Activated CD8-positive, alpha-beta T cell treated with anti-CD3 and anti-CD28 coated beads, Interleukin-2, amount 10 ng/mL, durations not matched to agents 7 days and 5 days (primary cell): ENCODE data around the gene RBM5. TPM values are rescaled to one million over a fixed set of nuclear protein-coding genes. Genes with fewer than 3 reads are reported as not detected.

Source experiments
- ATAC-seq: fragments of 150-1000 bp; cut with Tn5 transposase; one replicate; pipeline ENCODE4 v1.10.0; 2021; ENCODE audit warnings: moderate library complexity
- CTCF ChIA-PET: fragments of 350-600 bp; sonication (Branson Sonifier 250); formaldehyde crosslinking; loops from one replicate; lab custom pipeline; 2021; ENCODE audit warnings: antibody characterized with exemption; lab: Charles Lee
- POLR2A ChIA-PET: fragments of 350-600 bp; sonication (Branson Sonifier 250); formaldehyde crosslinking; loops from one replicate; lab custom pipeline; 2021; ENCODE audit warnings: antibody characterized with exemption; lab: Charles Lee
- DNase-seq: peaks from one replicate; pipeline ENCODE4 v3.0.0-alpha.2; 2020
- H3K27ac Mint-ChIP-seq: one replicate; pipeline ENCODE4 v1.8.0; 2021; ENCODE audit warnings: mild to moderate bottlenecking, mixed read lengths
- H3K27me3 Mint-ChIP-seq: one replicate; pipeline ENCODE4 v1.8.0; 2021; ENCODE audit warnings: low read depth, mixed read lengths
- H3K36me3 Mint-ChIP-seq: one replicate; pipeline ENCODE4 v1.8.0; 2021; ENCODE audit warnings: low read depth, mixed read lengths
- H3K4me1 Mint-ChIP-seq: one replicate; pipeline ENCODE4 v1.8.0; 2021; ENCODE audit warnings: low read depth, mixed read lengths
- H3K4me3 Mint-ChIP-seq: one replicate; pipeline ENCODE4 v1.8.0; 2021; ENCODE audit warnings: mild to moderate bottlenecking, mixed read lengths
- H3K9me3 Mint-ChIP-seq: one replicate; pipeline ENCODE4 v1.8.0; 2022; ENCODE audit warnings: mixed read lengths; ENCODE audit not compliant: insufficient read depth
- total RNA-seq, 2 experiments: library from RNA; stranded (reverse); gene quantifications; one replicate each; pipeline ENCODE4 v1.2.3, GENCODE V29; 2021

Gene RBM5
- total RNA-seq, 2 experiments from 2014 or later: 180 to 185 TPM

DNA sequence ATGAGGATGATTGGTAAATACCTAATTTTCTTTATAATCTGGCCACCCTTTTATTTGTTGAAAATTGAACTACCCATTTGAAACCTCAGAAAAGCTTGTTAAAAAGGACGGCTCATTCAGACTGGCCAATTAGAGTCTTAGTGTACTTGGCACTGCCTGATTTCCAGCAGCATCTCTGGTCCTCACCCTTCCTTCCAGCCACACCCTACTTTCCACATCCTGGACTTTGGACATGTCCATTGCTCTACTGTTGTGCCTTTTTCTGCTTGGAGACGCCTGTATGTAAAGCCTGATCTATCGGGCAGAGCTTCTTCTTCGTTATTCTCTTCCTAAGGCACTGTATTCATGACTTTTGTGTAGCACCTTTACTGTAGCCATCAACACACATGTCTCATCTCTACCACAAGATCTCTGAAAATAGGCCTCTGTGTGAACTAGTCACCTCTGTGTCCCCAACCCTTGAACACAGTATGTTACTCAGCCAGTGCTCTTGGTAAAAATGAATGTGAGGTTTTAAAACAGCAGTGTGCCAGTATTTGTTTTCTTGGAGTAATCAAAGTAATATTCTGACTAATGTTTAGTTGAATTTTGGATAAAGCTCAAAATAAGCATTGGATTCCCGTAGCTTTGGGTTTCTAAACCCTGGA lies 6.8 kb downstream of the RBM5 start:
- H3K27ac Mint-ChIP-seq: no peak overlapping the region
- H3K36me3 Mint-ChIP-seq: peaks cover 76% of the 10 kb centered on the region
- POLR2A ChIA-PET: interaction anchor here (1.0 to 1.2 kb wide), 4 partner anchors 10 to 25 kb away, joined by 3 to 4 read pairs (median 4); no protein-coding TSS in a partner anchor
- H3K27me3 Mint-ChIP-seq: no peaks in the 10 kb centered on the region
- H3K4me1 Mint-ChIP-seq: peaks cover 19% of the 10 kb centered on the region
- ATAC-seq: no peak
- DNase-seq: no peak
- CTCF ChIA-PET: interaction anchor here (1.0 kb wide), 1 partner anchor 26 kb away, joined by 3 read pairs; no protein-coding TSS in a partner anchor
- H3K4me3 Mint-ChIP-seq: no peak overlapping the region
- H3K9me3 Mint-ChIP-seq: no peaks in the 10 kb centered on the region

GRCh38 chr3:50100386-50100785 lies 11.7 kb downstream of the RBM5 start:
- no peak for DNase-seq
- H3K36me3 Mint-ChIP-seq: peaks cover 87% of the 10 kb centered on the region
- peaks cover 13% of the 10 kb centered on the region for H3K4me1 Mint-ChIP-seq
- no peak for ATAC-seq
- H3K27ac Mint-ChIP-seq: no peak overlapping the region
- H3K9me3 Mint-ChIP-seq: no peaks in the 10 kb centered on the region
- ChIA-PET CTCF (interaction anchor here (1.3 kb wide), 1 partner anchor 126 kb away, joined by 3 read pairs; no protein-coding TSS in a partner anchor), POLR2A (interaction anchor here (0.7 to 1.7 kb wide), 3 partner anchors 12 to 1677 kb away, joined by 3 to 4 read pairs (median 3); no protein-coding TSS in a partner anchor)
- no peaks in the 10 kb centered on the region for H3K27me3 Mint-ChIP-seq
- H3K4me3 Mint-ChIP-seq: no peak overlapping the region

DNA sequence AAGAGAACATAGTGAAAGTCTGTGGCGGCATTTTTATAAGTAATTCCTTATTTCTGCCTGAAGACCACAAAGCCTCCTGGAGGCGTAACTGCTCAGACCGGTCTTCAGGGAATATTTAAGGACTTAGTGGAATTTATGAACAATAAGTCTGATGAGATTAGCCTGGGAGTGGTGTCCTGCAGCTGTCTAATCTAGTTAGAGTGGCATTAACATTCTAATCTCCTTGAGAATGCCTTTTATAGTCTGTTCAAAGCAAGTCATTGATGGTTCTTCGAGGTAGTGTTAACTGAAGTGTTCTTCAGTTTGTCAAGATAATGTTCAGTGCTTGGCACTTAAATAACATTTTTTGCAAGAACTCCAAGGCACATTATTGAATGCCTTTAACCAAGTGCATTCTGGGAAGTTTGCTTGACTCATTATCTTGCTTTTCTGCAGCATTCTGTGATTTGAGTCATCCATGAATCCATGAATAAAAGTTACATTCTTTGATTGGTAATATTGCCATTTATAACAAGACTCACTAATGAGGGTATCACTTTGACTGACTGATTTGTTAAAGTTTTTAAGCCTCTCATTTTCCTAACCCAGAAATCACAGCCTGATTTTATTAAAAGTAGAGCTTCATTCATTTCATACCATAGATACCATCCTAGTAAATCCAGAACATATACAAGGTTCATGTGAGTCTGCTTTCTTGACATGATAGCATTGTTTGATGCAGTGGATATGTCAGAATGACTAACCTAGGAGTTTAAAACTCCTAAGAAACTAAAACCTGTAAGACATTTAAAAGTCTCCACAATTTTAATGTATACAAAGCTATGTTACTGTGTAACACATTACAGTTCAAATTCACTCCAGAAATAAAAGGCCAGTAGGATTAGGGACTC lies 12.5 kb downstream of the RBM5 start:
- ChIA-PET CTCF (interaction anchor here (1.0 to 1.3 kb wide), 2 partner anchors 11 to 125 kb away, joined by 3 read pairs; no protein-coding TSS in a partner anchor), POLR2A (interaction anchor here (0.7 to 1.7 kb wide), 3 partner anchors 11 to 1676 kb away, joined by 3 to 4 read pairs (median 3); no protein-coding TSS in a partner anchor)
- no peaks in the 10 kb centered on the region for H3K9me3 Mint-ChIP-seq
- H3K4me3 Mint-ChIP-seq: no peak overlapping the region
- DNase-seq (no peak), ATAC-seq (no peak)
- H3K36me3 Mint-ChIP-seq: peaks cover 82% of the 10 kb centered on the region
- H3K27me3 Mint-ChIP-seq: no peaks in the 10 kb centered on the region
- H3K27ac Mint-ChIP-seq: no peak overlapping the region
- peaks cover 11% of the 10 kb centered on the region for H3K4me1 Mint-ChIP-seq

- peaks cover 12% of the 10 kb centered on the region for H3K4me1 Mint-ChIP-seq
- H3K9me3 Mint-ChIP-seq: no peaks in the 10 kb centered on the region
- H3K36me3 Mint-ChIP-seq: peaks cover 84% of the 10 kb centered on the region
- no peaks in the 10 kb centered on the region for H3K27me3 Mint-ChIP-seq
- ATAC-seq: no peak
- no peak for DNase-seq
- POLR2A ChIA-PET: interaction anchor here (0.7 kb wide), 1 partner anchor 686 kb away, joined by 3 read pairs; no protein-coding TSS in a partner anchor
- no peak overlapping the region for H3K4me3 Mint-ChIP-seq
- CTCF ChIA-PET: interaction anchor here (1.5 kb wide), 1 partner anchor 92 kb away, joined by 4 read pairs; no protein-coding TSS in a partner anchor
- H3K27ac Mint-ChIP-seq: no peak overlapping the region
Observed at GRCh38 chr3:50102558-50102957, 13.8 kb downstream of the RBM5 start.

DNA sequence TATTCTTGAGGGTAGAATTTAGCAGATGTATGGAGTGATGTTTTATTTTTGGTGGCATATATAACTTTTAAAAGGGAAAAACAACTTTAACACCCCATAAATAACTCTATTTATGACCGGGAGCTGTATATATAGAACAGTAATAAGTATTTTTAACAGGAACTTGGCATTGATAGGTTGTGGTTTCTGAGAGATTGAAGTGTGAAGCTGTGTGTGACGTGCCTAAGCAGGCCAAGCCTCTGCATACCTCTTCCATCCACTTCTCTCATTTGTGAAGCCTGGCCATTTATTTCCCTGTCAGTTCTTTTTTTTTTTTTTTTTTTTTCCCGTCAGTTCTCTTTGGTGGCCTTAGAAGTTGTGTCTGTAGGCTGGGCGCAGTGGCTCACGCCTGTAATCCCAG lies 23.0 kb downstream of the RBM5 start:
- CTCF ChIA-PET: no interaction called here
- Mint-ChIP-seq H3K4me3 (no peak overlapping the region), H3K9me3 (no peaks in the 10 kb centered on the region), H3K27me3 (no peaks in the 10 kb centered on the region), H3K36me3 (peaks cover 81% of the 10 kb centered on the region), H3K4me1 (peaks cover 8% of the 10 kb centered on the region), H3K27ac (no peak overlapping the region)
- POLR2A ChIA-PET: interaction anchor here (1.0 to 1.1 kb wide), 2 partner anchors 11 to 16 kb away, joined by 3 to 4 read pairs; no protein-coding TSS in a partner anchor
- DNase-seq (no peak), ATAC-seq (no peak)

DNA sequence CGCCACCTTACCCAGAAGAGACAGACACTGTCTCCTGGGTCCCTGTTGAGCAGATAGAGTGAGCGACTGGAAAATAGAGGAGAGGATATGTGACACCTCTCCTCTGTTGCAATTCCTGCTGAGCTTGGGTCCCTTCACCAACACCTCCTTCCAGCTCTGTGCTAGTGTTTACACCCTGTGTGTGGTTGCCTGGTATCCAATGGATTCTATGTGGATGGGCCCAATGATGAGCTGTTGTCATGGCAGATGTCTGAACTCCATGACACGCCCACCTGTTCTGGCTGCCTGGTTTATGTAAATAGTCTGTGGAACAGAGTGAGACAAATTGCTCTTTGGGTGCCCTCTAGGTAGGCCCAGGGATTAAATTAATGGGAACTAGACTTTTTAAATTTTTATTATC lies 23.7 kb downstream of the RBM5 start:
- DNase-seq: no peak
- Mint-ChIP-seq H3K36me3 (peaks cover 81% of the 10 kb centered on the region), H3K9me3 (no peaks in the 10 kb centered on the region), H3K27me3 (no peaks in the 10 kb centered on the region), H3K4me3 (no peak overlapping the region), H3K4me1 (peaks cover 6% of the 10 kb centered on the region), H3K27ac (no peak overlapping the region)
- ATAC-seq: no peak
- ChIA-PET POLR2A (interaction anchor here (1.0 to 1.1 kb wide), 2 partner anchors 11 to 17 kb away, joined by 3 to 4 read pairs; no protein-coding TSS in a partner anchor), CTCF (no interaction called here)

DNA sequence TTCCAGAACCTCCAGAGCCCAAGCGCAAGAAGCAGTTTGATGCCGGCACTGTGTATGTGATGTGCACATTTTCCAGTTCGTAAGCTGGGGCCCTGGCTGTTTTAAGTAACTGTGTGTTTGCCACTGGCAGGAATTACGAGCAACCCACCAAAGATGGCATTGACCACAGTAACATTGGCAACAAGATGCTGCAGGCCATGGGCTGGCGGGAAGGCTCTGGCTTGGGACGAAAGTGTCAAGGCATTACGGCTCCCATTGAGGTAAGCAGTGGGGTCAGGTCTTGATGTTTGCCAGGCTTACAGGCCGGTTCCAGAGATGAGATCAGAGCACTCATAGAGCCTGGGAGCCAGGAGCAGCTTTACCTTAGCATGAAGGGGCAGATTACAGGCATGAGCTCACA lies 28.4 kb downstream of the RBM5 start:
- Mint-ChIP-seq H3K4me1 (no peaks in the 10 kb centered on the region), H3K27me3 (no peaks in the 10 kb centered on the region), H3K4me3 (no peak overlapping the region), H3K27ac (no peak overlapping the region), H3K9me3 (no peaks in the 10 kb centered on the region), H3K36me3 (peaks cover 65% of the 10 kb centered on the region)
- ChIA-PET POLR2A (no interaction called here), CTCF (interaction anchor here (1.1 kb wide), 1 partner anchor 130 kb away, joined by 3 read pairs; no protein-coding TSS in a partner anchor)
- DNase-seq (no peak), ATAC-seq (no peak)

- DNase-seq: no peak
- ChIA-PET POLR2A (interaction anchor here (0.7 to 1.4 kb wide), 2 partner anchors 18 to 27 kb away, joined by 3 to 5 read pairs; no protein-coding TSS in a partner anchor), CTCF (no interaction called here)
- H3K4me3 Mint-ChIP-seq: no peak overlapping the region
- no peaks in the 10 kb centered on the region for H3K9me3 Mint-ChIP-seq
- H3K36me3 Mint-ChIP-seq: peaks cover 61% of the 10 kb centered on the region
- ATAC-seq: no peak
- H3K27ac Mint-ChIP-seq: no peak overlapping the region
- H3K27me3 Mint-ChIP-seq: no peaks in the 10 kb centered on the region
- no peaks in the 10 kb centered on the region for H3K4me1 Mint-ChIP-seq
Observed at GRCh38 chr3:50118237-50118636, 29.5 kb downstream of the RBM5 start.

DNA sequence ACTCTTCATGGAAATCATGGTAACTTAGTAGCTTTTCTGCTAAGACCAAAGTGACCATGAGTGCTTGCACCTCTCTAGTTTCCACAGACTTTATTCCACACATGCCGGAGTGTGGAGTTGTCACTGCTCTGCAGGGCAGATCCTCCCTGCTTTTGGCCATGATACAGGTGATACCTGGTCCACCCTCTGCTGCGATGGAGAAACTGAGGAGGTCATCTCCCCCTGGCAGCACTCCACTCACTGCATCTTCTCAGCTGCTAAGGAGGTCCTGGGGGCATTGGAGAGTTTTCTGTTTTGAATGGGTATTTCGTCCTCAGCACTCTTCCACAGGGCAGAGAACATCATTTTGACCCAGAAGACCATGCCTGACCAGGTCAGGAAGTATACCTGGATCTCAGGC lies 31.1 kb downstream of the RBM5 start:
- DNase-seq: no peak
- Mint-ChIP-seq H3K9me3 (no peaks in the 10 kb centered on the region), H3K4me1 (no peaks in the 10 kb centered on the region), H3K27ac (peak overlapping the region; percentile 20), H3K27me3 (no peaks in the 10 kb centered on the region), H3K4me3 (no peak overlapping the region), H3K36me3 (peaks cover 46% of the 10 kb centered on the region)
- POLR2A ChIA-PET: interaction anchor here (0.8 to 1.5 kb wide), 2 partner anchors 14 to 25 kb away, joined by 3 read pairs; no protein-coding TSS in a partner anchor
- no peak for ATAC-seq
- CTCF ChIA-PET: interaction anchor here (0.9 to 3.9 kb wide), 6 partner anchors 10 to 127 kb away, joined by 3 to 23 read pairs (median 10); no protein-coding TSS in a partner anchor

DNA sequence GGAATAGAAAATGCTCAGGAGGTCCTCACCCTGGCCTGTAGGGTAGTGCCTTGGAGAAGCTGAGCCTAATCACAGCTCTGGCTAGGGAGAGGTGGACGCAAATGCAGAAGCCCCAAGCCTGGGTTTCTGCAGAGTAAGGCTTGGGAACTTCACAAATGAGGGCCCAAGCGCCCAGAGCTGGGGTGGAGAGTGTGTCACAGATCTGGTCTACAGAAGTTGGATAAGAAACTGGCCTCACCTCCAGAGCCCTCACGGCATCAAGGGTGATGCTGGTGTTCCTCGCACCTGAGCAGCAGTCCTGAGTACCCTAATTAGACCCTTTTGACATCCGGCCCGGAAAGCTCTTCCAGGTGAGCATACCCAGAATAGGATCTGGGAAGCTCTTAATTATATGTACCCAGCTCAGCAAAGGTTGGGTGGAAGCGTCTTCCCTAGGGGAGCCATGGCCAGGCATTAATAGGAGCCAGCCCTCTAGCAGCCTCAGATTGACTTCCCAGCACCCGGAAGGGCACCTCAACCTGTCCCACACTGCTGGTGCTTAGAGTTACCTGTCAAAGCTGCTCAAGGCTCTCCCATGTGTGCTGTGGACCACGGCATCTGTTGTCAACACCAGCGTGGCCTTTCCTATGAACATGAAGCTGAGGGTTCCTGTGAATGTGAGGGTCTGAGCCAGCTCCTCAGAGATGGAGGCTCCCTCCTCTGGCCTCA lies 31.8 kb downstream of the RBM5 start:
- H3K27me3 Mint-ChIP-seq: no peaks in the 10 kb centered on the region
- DNase-seq (no peak), ATAC-seq (no peak)
- ChIA-PET POLR2A (interaction anchor here (0.7 to 1.7 kb wide), 3 partner anchors 26 to 498 kb away, joined by 3 to 4 read pairs (median 3); no protein-coding TSS in a partner anchor), CTCF (interaction anchor here (0.9 to 3.9 kb wide), 14 partner anchors 9 to 126 kb away, joined by 3 to 23 read pairs (median 6); partner anchors contain the start of genes GNAT1 and RBM5)
- peaks cover 41% of the 10 kb centered on the region for H3K36me3 Mint-ChIP-seq
- no peak overlapping the region for H3K27ac Mint-ChIP-seq
- no peaks in the 10 kb centered on the region for H3K9me3 Mint-ChIP-seq
- H3K4me3 Mint-ChIP-seq: no peak overlapping the region
- H3K4me1 Mint-ChIP-seq: no peaks in the 10 kb centered on the region
